Bone marrow (tissue), 2 donors: ENCODE data around the gene CCN5.
A peak's percentile ranks its signal among the peaks of the same experiment; 100 is the strongest.
"Not testable (repeated sequence)": the region's sequence is repeated elsewhere in the genome, so short reads cannot be mapped to it uniquely, and the experiment has no call there.

Experiments
- DNase-seq, 2 donors: peaks; one replicate each; lab custom pipeline; 2025; lab: John Stamatoyannopoulos, UW

The CCN5 gene, protein sequence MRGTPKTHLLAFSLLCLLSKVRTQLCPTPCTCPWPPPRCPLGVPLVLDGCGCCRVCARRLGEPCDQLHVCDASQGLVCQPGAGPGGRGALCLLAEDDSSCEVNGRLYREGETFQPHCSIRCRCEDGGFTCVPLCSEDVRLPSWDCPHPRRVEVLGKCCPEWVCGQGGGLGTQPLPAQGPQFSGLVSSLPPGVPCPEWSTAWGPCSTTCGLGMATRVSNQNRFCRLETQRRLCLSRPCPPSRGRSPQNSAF

GRCh38 chr20:44714701-44715498, at the start of gene CCN5:
TSS of gene CCN5 (plus strand) at chr20:44715369. CDS start at chr20:44715391, 22 bp downstream.
- peak; percentile 9 to 20 for DNase-seq

GRCh38 chr20:44666066-44666465, 49.1 kb upstream of the CCN5 start:
- DNase-seq = no peak

- not testable (repeated sequence) for DNase-seq
These were observed 44.3 kb upstream of the CCN5 start for GRCh38 chr20:44670851-44671250.

DNA sequence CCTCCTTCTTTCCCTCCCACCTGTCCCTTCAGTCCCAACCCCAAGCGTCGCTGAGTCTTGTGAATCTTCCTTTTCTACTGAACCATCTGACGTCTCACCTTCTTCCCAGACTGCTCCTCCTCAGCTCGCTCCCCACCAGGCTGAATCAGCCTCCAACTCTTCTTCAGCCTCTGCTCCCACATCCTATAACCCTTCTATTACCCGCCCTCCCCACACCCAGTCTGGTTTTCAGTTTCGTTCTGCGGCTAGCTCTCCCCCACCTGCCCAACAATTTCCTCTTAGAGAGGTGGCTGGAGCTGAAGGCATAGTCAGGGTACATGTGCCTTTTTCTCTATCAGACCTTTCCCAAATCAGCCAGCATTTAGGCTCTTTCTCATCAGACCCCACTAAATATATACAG, 43.6 kb upstream of the CCN5 start:
- peak in 1 of 2 donors; percentile 88 for DNase-seq

GRCh38 chr20:44672318-44672902, 42.8 kb upstream of the CCN5 start:
- not testable (repeated sequence) for DNase-seq

- DNase-seq = no peak
These were observed 36.9 kb upstream of the CCN5 start for GRCh38 chr20:44678242-44678641.

DNA sequence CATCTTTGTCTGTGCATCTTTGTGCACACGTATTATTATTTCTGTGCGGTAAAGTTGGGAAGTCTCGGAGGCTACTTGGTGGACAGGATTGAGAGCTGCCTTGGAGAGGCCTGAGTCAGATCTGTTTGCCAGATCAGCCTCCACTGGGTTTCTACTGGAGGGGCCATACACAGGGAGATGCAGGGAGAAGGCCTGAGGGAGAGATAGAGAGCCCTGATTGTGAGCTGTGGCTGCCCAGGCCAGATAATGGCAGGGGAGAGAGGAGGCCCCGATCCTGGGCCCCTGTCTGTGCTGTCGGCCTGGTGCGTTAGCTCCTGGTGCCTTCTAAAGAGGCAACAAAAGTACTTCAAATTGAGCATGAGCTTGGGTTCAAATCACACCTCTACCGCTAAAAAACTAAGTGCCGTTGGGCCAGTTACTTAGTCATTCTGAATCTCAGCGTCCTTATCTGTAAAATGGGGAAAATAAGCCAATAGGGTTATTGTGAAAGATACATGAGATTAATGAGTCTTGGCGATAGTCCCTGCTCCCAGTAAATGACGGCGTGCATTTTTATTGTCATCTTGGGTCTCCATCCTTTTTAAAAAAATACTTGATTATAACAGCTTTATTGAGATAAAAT, 36.1 kb upstream of the CCN5 start:
- no peak for DNase-seq

GRCh38 chr20:44681796-44682566, 33.2 kb upstream of the CCN5 start:
- no peak for DNase-seq

DNA sequence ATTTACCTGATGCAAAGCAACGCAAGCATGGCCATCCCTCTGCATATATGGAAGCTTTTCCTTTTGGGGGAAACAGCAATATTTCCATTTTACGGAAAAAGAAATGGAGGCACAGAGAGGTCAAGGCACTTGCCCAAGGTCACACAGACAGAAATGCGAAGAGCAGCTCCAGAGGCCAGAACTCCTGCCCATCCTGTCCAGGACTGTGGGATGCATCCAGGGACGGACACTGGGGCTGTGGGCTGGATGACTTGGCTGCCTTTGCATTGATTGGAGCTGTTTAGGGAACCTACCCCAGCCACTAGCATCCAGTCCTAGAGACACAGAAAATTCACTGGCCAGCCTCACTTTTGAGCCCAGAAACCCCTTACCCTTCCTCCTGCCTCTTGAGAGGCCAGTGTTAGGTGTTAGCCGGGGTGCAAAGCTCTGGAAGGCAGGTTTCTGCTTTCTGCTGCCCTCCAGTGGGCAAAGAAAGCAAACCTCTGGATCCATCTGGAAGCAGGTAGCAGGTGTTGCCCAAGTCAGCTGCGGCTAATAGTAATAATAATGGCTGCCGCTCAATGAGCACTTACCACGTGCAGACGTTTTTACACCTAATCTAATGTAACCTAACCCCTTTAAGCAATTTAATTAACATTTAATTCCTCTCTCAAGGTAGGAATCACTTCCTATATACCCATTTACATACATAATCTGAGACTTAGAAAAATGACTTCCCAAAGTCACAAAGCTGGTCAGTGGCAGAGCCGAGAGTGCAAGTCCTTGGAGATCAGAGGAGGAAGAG, 31.7 kb upstream of the CCN5 start:
- DNase-seq = no peak

GRCh38 chr20:44684047-44684967, 30.9 kb upstream of the CCN5 start:
- DNase-seq = no peak

- no peak for DNase-seq
These were observed 28.2 kb upstream of the CCN5 start for GRCh38 chr20:44686934-44687333.

DNA sequence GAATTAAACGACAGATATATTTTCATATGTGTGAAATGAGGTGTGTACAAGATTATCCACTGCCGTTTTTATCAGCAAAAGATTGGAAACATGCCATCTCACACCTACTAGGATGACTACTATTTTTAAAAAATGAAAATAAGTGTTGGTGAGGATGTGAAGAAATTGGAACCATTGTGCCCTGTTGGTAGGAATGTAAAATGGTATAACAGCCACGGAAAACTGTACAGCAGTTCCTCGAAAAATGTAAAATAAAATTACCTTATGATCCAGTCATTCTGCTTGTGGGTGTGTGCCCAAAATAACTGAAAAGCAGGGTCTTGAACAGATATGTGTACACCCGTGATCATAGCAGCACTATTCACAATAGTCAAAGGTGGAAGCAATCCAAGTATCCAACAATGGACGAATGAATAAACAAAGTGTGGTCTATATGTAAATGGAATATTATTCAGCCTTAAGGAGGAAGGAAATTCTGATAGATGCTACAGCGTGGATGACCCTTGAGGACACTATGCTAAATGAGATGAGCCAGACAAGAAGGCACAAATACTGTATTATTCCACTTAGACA, 27.0 kb upstream of the CCN5 start:
- DNase-seq = no peak

GRCh38 chr20:44689809-44690208, 25.4 kb upstream of the CCN5 start:
- no peak for DNase-seq

DNA sequence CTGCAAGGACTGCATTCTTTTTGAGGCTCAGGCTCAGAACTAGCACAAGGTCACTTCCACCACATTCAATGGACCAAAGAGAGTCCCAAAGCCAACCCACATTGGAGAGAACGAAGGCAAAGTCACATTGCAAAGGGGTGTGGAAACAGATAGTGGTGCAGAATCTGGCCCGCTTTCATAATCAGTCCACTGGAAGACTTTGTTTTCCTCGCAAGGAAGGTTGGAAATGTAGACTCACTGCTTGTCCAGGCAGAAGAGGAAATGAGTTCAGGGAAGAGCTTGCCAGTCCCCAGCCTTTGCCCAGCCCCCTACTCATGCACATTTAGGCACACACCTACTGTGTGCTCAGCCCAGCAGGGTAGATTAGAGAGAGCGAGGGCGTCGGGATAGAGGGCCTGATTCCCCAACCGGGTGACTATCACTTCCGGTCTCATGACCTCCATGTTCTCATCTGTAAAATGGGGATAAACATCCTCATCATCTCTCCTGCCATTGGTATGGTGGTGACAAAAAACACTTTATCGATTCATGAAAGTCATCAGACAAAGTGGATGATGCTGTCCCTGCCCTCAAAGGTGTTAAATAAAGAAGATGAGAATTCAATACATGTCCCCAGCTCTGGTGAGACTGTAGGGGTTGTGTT, 24.3 kb upstream of the CCN5 start:
- no peak for DNase-seq

GRCh38 chr20:44691424-44692423, 23.4 kb upstream of the CCN5 start:
- no peak for DNase-seq

GRCh38 chr20:44692932-44693480, 22.2 kb upstream of the CCN5 start:
- no peak for DNase-seq

- no peak for DNase-seq
These were observed 21.5 kb upstream of the CCN5 start for GRCh38 chr20:44693627-44694026.

DNA sequence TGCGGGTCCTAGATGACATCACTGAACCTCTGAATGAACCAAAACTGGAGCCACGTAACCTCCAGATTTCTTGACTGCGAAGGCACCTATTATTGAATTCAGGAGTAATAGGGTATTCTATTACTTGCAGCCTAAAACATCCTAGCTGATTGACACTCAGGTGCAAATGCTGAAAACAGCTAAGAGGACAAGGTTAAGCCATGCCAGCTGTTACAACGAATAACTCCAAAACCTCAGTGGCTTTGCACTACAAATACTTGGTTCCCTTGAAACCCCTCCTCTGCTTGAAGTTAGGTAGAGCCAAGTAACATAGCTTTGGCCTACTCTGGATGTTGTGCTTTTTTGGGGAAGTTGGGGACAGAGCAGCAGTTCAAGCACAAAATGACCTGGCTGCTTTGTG, 21.0 kb upstream of the CCN5 start:
- DNase-seq = no peak
